Muscle of back (tissue), 10 donors: ENCODE measurements around the gene GASK1A. TPM values are rescaled to one million over a fixed set of nuclear protein-coding genes. Genes with fewer than 3 reads are reported as not detected.

Experiments
- polyA plus RNA-seq, 10 donors: library from polyadenylated mRNA; unstranded; fragments of 120-200 nt; gene quantifications; one replicate each; pipeline ENCODE4 v1.2.1, GENCODE V29; 2013; ENCODE audit not compliant: insufficient read length in 10 of 10

GASK1A gene
- polyA plus RNA-seq, 10 donors = 4.1 to 10.1 (median 6.3) TPM

Other genes with a start within 250 kb of the GASK1A start
- under 1 TPM; 0.24 to 0.96 (median 0.44) TPM for gene CCDC13, start 206.1 kb upstream of the GASK1A start, polyA plus RNA-seq
- gene HIGD1A, start 174.8 kb upstream of the GASK1A start, polyA plus RNA-seq = 10 to 100 TPM; 76.6 to 96.1 (median 84.9) TPM
- gene ACKR2, start 169.9 kb upstream of the GASK1A start, polyA plus RNA-seq = under 1 TPM; 0.17 to 0.72 (median 0.55) TPM
- gene CYP8B1, start 103.4 kb upstream of the GASK1A start, polyA plus RNA-seq = under 1 TPM in 8 of 10 donors, not detected in 2; 0.03 to 0.12 (median 0.07) TPM
- 10 to 100 TPM; 10.1 to 28.6 (median 15.3) TPM for gene ZNF662, start 73.2 kb upstream of the GASK1A start, polyA plus RNA-seq
- 10 to 100 TPM; 16.3 to 25.9 (median 21.4) TPM for gene POMGNT2, start 126.8 kb downstream of the GASK1A start, polyA plus RNA-seq